HG03060 (cell line): ENCODE measurements around the gene MXRA7.

Experiments used
- ATAC-seq: cut with Tn5 transposase; IDR thresholded peaks from one replicate; pipeline ENCODE4 v1.9.1; 2021; ENCODE audit warnings: low read depth, moderate number of reproducible peaks; ENCODE audit not compliant: unreplicated experiment

Gene MXRA7

DNA sequence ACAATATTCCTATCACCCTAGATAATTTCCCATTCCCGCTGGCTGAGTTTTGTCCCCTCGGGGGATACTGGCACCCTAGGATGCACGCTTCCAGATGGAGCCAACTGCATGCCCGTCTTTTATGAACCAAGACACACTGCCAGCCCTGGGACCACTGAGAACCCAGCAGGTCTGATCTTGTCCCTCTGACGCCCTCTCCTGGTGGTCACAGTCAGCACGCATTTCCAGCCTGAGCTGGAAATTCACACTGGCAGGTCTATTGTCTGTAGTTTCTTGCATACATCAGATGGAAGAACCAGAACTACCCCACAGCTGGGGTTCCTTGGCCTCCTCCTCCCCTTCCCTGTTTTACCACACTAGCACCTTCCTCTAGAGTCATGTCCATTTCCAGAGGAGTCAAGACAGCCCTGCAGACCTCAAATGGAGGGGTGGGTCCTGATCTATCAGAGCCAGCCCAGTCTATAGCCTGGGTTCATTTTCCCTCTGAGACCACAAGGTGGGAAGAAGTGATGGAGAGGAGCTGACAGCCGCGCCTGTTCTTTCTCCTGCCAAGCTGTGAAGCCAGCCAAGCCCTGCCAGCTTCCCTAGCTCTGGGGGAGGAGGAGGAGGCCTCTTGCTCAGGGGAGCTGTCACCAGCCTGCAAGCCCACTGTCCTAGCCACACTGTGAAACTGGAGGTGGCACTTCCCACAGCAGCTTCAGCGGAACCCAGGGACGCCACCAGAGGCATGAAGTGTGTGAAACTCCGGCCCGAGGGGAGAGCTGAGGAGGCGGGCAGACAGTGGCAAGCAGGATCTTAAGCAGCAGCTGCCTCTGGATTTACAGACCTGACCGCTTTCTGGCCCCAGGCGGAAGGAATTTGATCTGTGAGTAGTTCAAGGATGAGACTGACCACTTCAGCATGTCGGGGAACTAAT, 29.3 kb downstream of the MXRA7 start:
- ATAC-seq = no peak

DNA sequence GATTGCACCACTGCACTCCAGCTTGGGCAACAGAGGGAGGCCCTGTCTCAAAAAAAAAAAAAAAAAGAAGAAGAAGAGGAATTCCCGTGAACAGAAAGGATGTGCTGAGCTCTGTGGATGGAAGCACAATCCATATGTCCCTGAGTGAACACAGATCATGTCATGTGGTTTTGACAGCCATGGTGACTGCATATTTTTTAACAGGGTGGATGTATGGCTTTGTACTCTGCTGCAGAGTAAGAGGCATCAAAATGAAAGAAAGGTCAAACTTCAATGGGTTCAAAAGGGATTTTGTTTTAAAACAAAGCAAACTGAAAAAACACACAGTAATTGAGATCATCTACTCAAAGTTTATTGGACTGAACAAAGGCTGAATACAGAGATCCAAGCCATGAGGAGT, 31.5 kb downstream of the MXRA7 start:
- no peak for ATAC-seq

DNA sequence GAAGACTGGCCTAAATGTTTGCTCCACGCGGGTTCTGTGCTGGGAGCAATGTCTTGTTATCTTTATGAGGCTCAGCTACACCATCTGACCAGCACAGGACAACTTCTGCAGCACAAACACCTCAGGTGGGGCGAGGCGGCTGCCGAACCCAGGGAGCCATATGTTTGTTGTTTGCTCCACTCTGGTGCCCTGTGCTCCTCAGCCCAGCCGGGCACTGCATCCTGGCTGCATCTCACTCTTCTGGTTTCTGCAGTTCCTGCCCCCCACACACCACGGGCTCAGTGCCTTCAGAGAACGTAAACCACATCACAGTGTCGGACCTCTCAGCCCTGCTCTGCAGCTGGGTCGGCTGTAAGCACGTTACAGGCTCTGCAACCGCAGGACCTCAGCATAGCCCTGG, 32.4 kb downstream of the MXRA7 start:
- ATAC-seq = no peak

DNA sequence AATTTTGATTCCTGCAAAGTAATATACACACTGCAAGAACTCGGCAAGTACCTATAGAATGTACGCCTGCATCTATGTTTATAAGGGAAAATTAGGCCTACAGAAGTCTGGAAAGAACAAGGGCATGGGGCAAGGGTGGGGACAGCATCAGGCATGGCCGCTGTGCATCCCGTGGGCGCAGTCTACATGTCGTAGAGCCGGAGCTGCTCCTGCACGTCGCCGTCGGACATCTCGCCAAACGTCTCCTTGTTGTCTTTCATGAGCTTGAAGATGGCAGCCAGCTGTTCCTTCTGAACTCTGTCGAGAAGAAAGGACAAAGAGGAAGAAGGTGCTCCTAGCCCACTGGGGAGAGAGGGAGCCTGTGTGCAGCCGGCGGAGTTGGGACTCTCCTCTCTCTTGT, 33.4 kb downstream of the MXRA7 start:
- no peak for ATAC-seq

DNA sequence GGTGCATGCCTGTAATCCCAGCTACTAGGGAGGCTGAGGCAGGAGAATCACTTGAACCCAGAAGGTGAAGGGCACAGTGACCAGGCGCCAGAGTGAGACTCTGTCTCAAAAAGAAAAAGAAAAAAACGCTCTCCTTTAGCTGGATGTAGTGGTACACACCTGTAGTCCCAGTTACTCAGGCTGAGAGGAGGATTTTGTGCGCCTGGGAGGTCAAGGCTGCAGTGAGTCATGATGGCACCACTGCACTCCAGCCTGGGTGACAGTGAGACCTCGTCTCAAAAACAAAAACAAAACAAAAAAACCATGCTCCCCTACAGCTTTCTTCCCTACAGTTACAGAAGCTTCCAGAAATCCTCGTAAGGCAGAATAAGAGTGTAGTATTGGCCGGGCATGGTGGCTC, 34.1 kb downstream of the MXRA7 start:
- ATAC-seq = no peak

DNA sequence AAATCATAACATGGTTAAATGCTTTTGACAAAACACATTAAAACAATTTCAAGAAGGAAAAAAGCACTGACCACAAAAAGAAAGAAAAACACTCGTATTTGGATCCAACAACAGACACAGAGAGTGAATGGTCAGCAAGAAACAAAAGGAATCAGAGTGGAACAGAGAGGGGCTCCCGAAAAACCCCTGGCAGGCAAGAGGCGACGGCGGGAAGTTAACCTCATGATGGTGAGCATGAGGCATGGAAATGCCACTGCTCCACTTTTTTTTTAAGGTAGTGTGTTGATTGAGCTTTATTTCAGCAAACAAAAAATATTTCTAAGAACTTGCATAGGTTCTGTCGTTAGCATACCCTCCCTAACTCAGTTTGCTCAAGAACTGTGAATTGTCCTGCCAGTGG, 35.1 kb downstream of the MXRA7 start:
- no peak for ATAC-seq

DNA sequence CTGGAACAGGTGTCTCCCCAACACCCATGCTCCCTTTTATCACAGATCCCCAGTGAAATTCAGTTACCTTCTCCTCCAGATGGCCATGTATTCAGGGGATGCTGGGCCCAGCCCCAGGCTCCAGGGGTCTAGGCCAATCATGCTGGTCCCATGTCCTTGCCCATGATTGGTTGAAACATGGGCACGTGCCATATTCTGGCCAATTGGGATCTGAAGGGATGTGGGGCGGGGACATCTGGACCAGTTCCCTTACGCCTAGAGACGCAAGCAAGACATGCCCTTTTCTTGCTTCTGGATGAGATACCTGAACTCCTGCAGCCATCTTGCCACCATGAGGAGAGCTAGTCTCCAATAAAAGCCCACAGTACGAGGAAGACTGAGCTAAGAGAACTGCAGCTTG, 36.2 kb downstream of the MXRA7 start:
- no peak for ATAC-seq

DNA sequence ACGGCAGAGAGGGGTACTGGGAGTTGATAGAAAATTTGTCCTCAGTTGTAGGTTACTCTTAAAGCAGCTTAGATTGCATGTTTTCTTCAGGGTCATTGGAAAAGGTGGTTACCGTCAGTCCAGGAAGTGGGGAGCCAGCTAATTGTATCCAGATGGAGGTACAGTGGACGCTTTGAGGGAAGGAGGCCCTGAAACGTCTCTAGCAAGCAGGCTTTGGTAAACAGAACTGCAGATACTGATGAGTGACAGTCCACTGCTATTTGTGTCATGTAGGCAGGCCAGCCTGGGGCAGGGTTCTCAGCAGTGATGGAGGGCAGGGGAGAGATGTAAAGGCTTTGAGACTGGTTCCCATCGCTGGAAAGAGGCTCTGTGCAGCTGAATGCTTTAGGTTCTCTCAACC, 37.0 kb downstream of the MXRA7 start:
- no peak for ATAC-seq

DNA sequence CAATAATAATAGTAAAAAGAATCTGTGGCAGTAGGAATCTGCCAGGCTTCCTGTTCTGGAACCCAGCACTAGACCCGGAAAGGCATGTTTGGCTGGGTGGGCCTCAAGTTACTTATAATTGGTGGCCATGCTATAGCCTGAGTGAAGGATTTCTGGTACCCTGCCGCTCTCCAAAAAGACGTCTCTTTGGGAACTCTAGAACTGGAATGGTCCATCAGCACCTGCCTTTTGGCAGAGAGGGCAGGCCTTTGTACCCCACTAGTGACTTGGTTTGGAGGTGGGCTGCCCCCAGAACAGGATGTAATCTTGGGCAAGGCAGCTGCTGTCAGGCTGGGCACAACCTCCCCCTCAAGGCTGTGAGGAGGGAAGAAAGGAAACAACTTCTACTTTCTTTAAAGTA, 37.9 kb downstream of the MXRA7 start:
- ATAC-seq = no peak

DNA sequence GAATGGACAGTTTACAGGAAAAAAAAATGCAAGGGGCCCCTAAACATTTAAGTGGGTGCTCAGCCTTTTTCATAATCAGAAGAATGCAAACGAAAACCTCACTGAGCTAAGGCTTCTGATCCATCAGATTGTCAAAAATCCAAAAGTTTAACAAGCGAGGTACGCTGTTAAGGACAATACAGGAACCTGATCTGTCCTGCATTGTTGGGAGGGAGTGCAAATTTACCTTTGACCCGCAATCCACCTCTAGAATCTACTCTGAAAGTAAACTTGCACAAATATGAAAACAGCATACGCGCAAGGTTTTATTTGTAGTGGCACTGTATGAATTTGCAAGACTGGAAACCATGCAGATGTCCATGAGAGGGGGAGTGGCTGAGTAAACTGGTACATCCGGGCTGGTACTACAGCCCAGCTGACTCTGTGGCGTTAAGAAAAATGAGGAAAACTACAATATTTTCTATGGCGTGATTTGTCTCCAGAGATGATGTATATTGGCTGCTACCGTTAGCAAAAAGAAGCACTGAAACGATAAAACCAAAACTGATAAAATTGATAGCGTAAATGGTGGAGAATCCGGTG, 38.4 kb downstream of the MXRA7 start:
- no peak for ATAC-seq

DNA sequence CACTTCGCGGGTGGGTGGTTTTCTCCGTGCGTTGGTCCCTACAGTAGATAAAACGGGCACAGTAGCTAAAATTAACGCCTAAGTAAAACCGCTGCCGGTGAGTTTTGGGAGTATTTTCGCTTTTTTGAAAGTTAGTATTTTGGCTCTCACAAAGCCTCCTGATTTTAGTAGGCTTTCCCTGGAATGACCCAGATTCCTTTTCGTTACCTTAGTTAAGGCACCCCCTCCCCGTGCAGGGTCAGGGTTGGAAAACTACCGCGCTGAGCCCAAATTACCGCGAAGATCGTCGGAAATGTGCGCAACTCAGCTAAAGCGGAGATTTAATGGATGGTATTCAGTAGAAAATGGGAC, 38.9 kb downstream of the MXRA7 start:
- ATAC-seq = no peak

DNA sequence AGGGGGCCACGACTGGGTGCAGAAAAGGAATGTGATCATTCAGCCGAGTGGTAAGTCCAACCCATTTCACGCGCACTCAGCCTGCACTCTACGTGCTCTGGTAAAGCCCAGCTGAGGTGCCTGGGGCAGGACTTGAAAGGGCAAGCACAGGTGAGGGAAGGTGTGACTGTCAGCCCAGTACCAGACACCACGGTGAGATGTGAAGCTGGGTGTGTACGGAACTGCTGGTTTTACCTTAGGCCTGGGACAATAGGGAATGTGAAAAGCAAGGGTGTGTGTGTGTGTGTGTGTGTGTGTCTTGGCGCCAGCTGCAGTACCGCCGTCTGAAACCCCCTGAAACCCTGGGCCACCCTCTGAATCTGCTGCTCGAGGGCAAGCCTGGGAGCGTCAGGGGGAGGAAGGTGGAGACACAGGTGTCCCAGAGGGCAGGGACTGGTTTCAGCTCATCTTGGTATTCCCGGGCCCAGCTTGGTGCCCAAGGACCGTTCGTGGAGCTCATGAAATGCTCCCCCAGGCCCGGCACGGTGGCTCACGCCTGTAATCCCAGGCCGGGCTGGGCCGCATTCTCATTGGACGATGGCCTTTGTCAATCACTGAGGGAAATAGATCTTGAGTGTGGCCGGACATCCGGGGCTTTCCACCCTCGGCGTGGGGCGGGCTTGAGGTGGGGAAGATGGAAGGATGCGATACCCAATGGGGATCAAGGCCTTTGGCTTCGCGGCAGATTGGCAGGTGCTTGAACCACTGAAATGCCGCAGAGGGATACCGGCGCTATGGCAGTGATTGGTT, 39.4 kb downstream of the MXRA7 start:
- peak; percentile 91 for ATAC-seq

DNA sequence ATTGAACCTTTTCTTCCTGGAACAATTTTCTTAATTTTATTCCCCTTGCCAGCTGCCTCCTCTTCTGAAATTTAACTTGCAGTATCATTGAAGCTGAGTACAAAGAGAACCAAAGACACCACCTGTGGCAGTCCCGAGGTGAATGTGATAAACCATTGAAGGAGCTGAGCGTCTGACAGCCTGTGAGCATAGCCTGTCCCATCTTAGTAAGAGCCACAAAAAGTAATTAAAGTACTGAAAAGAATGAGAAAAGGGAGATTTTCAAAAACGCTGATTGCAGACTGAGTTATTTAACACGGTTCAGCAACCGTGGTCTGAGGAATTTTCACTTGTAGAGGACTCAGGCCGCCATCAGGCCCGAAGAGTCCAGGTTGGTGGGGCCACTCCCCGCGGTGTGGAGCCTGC, 40.0 kb downstream of the MXRA7 start:
- ATAC-seq = no peak

DNA sequence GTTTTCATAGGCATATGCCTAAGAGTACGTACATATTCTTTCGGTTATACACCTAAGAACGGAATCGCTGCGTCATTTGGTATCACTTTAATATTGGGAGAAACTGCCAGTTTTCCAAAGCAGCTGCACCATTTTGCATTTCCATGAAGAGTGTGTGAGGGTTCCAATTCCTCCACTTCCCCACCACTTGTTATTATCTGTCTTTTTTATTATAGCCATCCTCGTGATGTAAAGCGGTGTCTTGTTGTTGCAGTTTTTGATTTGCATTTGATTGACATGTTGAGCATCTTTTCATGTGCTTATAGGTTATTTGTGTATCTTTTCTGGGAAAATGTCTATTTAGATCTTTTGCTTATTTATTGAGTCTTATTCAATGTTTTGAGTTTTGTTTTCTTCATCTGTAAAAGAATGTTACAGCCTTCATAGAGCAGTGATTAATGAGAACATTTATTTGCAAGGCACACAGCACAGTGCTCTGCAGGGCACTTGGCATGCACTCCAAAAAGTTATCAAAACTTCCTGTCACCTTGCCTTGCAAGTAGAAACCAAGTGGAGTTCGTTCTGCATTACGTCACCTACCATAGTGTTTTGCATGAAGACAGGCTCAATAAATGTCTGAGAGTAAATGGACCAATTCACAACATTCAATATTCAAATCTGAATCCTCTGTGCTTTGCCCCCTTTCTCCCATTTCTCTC, 40.6 kb downstream of the MXRA7 start:
- ATAC-seq = no peak

DNA sequence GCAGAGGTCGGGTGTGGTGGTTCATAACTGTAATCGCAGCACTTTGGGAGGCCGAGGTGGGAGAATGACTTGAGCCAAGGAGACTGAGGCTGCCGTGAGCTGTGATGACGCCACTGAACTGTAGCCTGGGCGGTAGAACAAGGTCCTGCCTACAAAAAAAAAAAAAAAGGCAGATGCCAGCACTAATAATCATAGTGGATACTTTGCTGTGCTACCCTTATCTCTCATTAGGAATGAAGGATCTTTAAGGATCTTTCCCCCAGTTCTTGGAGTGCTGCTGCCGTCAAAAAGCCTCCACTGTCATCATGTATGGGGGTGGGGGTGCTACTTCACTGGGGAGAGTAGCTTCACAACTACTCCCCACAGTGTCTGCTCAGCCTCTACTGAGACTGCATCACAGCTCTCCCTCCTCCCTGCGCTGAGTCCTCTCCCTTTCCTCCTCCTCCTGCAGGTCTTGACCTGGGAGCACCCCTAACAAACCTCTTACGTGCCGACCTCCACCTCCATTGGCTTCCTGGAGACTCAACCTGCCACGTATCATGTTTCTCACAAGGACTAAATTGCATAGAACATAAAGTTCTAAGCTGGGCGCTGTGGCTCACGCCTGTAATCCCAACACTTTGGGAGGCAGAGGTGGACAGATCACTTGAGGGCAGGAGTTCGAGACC, 42.8 kb downstream of the MXRA7 start:
- no peak for ATAC-seq

DNA sequence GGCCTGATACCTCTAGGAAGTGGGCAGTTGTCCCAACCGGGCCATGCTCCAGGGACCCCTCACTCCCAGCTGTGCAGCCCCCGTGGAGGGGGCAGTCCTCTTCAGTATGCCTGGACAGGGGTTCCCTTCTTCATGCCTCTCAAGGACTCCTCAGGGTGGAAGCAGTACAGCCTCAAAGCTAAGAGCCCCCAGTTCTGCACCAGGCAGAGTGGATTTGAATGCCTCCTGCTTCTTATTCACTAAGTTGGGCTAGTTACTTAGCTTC, 43.3 kb downstream of the MXRA7 start:
- no peak for ATAC-seq

DNA sequence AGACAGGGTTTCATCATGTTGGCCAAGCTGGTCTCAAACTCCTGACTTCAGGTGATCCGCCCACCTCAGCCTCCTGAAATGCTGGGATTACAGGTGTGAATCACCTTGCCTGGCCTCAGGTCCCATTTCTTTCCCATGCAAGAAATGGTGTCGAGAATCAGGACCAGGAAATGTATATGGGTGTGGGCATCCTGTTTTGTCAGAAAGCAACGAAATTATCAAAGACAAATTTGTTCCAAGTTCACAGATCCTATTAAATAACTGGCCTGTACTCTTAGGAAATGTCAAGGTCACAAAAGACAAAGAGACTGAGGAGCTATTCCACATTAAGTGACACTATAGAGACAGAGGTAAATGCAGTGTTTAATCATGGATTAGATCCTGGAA, 50.1 kb downstream of the MXRA7 start:
- no peak for ATAC-seq

DNA sequence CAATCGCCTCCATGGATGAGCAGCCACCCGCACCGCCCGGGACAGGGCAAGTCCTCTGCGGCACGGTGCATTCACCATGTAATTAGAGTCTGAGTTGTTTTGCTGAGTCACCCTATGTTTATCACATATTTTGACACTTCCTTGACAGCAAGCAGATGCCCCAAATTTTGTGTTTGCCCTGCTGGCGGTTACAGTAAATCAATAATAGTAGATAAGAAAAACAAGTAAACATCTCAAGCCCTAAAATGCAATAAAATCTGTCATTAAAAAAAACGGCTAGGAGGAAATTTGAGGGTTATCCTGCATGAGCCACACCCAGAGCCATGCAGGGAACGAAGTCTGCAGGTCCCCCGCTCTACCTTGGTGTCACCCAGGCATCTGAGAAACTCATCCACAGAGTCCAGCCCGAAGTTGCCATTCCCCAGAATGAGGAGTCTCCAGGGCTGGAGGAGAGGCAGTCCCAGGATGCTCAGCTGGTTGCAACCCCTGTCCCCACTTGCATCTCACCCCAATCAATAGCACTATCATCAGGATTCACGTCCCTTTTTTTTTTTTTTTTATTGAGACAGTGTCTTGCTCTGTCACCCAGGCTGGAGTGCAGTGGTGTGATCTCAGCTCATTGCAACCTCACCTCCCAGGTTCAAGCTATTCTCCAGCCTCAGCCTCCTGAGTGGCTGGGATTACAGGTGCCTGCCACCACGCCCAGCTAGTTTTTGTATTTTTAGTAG, 50.7 kb downstream of the MXRA7 start:
- ATAC-seq = no peak

DNA sequence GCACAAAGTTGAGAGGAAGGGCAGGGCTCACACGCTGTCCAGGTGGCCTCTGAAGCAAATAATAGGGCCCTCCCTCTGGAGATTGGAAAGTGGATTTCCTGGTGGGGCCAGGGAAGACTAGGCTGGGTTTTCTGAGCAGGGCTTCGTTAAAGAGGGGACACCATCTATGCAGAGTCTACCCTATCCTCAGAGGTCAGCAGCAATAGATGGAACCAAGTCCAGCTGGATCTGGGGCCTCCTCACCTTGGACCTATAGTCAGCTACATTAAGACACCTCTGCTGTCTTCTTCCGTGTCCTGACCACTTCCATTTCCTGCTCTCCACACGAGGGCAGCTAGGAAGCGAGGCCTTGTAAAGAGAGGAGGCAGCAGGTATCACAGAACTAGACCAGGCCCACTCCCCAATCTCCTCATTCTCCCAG, 52.5 kb downstream of the MXRA7 start:
- ATAC-seq = no peak
